Smooth muscle cell of the brain vasculature (primary cell): ENCODE data around the gene RNF208.

ENCODE experiments used
- DNase-seq: peaks from one replicate; pipeline ENCODE4 v3.0.0-alpha.2; 2012; ENCODE audit warnings: low read depth, low spot score

The RNF208 gene

DNA sequence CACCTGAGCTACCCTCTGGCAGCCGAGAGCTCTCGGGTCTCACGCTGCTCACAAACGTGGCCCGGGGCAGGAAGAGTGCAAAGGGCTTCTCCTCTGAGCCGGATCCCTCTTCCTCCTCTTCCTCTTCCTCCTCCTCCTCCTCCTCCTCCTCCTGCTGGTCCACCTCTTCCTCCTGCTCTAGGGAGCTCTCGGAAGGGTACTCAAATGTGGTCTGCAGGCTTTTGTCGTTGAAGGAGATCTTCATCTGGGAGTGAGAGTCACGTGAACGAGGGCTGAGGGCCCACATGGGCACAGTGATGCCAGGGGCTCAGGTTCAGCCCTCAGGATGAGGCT, 29.6 kb downstream of the RNF208 start:
- no peak for DNase-seq

DNA sequence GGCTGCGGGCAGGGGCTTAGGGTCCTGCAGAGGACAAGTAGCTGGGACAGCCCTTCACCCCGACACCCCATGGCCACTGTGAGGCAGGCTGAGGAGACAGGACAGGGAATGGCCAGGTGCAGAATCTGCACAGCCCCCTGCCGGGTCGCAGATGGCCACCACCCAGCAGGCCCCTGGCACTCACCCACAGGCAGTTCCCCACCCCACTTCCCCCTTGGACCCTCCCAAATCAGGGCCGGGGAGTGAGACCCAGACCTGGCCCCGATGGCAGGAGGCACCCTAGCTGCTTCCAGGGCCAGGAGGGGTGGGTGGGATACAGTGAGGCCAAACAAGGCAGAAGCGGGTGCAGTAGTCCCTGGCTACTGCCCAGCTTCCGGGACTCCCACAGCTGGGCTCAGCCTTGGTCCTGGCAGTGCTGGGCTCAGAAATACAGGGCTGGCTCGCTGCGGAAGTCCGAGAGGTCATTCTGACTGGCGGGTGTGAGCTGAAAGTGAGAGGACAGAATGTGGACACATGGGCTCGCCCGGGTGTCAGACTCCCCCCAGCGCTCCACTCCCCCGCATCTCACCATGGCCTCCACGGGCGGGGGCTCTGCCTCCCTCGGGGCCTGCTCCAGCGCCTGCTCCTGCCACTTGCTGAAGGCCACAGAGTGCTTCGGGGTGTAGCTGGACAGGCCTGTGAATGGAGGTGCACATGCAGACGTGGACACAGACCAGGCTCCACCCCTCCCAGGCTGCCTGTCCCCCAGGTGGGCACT, 30.2 kb downstream of the RNF208 start:
- DNase-seq, result no peak

DNA sequence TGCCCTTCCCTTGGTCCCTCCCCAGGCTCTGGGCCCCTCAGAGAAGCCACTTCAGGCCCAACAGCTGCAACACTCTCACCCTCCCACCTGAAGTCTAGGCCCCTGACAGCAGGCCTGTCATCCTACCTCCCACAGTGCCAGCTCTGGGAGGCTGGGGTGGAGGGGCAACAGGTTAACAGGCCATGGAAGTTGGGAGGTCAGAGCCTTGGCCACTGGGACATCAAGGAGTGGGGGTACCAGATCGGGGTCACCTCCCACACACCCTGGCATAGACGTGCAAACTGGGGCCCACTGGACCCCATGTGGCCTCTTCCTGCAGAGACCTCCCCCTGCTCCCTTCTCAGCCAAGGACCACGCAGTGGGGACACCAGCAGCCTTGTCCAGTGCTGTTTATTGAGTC, 30.8 kb downstream of the RNF208 start:
- DNase-seq, result no peak

DNA sequence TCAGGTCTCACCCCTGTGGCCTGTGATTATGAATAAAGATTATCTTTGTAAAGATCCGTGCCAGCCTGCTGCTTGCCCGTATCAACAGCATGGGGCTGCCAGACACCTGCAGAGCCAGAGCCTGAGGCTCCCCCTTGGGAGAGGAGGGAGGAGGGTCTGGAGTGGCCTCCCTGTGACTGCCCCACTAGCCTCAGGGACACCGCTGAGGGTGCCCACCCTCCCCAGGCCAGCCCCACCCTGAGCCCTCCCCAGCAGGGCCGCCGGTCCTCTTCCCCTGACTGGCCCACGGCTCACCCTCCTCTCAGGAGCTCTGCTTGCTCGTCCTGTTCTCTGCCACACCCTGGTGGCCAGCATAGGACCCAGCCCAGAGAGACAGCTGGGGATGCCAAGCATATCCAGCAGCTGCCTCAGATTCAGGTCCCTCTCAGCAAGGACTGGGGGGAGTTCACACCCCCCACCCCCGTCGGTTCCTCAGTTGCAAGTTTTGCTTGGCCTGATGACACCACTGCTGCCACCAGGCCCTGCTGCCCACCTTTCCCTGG, 31.7 kb downstream of the RNF208 start:
- DNase-seq, result no peak

DNA sequence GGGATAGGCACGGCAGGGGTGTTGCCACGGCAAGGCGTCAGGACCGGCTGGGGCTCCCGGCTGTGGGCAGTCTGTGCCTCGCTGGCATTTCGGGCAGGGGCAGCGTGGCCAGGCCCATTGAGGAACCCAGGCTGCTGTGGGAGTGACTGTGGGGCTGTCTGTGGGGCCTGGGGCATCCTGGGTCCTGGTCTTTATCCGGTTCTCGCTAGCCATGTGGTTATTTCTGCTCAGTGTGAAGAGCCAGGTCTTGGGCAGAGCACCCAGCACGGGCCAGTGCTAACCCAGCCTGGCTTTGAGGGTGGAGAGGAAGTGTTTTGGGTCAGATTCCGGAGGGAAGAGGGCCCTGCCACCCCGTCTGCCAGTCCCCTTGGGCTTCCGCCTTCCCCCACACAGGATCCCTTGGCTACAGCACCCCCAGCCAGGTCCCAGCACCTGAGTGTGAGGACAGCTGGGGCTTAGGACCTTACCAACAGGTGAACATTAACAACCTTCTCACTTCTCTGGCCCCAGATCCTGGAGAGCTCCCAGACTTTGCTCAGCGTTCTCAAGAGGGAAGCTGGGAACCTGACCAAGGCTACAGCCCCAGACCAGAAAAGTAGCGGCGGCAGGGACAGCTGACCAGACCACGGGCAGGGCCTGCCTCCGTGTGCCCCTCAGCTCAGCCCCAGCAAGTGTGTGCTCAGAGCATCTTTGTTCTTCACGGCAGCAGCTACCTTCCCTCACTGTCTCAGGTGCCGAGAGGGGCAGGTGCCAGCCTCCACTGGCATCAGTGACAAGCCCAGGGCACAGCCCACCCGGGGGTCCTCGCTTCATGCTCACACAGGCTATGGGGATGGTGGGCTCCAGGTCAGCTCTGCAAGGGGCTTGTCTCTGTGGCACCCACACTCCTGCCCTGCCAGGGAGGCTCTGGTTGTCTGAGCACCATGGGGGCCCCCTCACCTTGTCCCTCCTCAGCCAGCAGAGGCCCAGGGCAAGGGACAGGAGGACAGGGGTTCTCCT, 32.4 kb downstream of the RNF208 start:
- DNase-seq, result no peak

DNA sequence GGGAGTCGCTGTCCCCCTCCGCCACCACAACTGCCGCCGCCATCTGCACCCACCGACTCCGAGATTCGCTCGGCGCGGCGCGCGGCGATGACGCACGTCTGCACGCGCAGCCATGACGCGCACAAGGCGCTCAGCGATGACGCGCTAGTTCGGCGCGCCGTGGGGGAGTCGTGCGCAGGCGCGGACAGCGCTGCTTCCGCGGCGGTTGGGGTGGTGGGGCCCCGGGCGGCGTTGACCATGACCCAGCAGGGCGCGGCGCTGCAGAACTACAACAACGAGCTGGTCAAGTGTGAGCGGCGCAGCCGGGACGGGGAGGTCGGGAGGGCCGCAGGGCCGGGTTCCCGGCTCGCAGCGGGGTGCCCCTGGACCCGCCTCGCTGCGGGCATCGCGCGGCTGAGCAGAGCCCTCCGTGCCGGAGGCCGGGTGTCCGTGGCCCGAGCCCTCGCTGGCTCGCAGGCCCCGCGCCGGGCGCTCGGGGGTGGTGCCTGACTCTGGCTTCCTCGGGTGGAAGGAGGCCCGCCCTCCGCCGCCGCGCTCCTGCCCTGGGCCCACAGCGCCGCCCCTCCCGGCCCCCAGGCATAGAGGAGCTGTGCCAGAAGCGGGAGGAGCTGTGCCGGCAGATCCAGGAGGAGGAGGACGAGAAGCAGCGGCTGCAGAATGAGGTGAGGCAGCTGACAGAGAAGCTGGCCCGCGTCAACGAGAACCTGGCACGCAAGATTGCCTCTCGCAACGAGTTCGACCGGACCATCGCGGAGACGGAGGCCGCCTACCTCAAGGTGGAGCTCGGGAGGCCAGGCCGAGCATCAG, 33.3 kb downstream of the RNF208 start, which contains the start of the genes ANAPC2 and SSNA1:
ANAPC2 (minus strand) TSS at position 71 of the 807 bp plus-strand sequence; CDS start at position 43, 28 bp downstream.
SSNA1 (plus strand) TSS at position 187 of the 807 bp plus-strand sequence; CDS start at position 238, 51 bp downstream.
- peak; percentile 87 for DNase-seq

DNA sequence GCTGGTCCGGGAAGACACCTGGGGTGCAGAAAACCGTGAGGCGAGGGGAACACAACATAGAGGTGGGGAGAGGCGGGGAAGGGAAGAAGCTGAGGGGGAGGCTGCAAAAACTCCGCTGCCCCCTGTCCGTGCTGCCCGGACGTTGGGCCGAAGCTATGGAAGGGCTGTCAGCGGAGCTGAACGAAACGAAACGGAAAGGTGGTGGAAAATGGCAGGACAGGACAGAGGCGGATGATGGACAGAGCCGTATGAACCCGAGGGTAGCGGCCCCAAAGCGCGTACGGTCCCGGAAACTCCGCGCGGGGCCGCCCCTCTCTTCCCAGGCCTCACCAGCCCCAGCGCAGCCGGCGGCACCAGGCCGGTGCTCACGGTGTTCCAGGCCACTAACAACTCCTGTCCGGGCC, 34.0 kb downstream of the RNF208 start:
- DNase-seq, result no peak

DNA sequence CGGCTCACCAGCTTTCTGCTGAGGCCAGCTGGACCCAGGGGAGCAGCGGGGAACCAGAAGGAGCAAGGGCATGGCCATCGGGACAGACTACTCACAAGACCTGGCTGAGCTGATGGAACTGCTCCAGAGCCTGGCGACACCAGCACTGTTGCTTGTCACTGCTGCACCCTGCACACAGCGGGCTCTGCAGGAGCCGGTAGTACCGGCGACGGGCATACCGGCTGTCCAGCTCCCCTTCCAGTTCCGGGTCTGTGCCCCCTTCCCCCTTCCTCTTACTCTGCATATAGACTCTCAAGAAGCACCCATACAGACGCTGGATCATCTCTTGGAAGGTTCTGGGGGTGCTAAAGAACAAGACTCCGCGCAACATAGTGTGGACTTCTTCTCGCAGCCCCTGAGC, 34.7 kb downstream of the RNF208 start:
- DNase-seq, result no peak

DNA sequence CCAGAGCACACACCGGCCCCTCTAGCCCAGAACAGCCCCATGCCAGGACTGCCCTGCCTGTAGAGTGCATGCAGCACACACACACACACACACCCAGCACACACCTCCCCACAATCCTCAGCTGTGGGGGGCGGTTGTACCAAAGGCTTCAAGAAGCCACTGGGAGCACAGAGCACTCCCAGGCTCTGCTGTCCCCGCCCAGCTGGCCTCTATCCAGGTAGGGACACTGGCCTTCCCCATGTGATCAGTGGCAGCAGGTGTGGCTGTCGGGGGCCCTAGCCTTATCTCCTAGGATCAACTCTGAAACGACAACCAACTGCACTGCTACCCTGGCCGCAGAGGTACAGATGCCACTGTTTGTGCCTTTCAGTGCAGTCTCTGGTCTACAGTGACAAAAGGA, 35.7 kb downstream of the RNF208 start:
- no peak for DNase-seq

DNA sequence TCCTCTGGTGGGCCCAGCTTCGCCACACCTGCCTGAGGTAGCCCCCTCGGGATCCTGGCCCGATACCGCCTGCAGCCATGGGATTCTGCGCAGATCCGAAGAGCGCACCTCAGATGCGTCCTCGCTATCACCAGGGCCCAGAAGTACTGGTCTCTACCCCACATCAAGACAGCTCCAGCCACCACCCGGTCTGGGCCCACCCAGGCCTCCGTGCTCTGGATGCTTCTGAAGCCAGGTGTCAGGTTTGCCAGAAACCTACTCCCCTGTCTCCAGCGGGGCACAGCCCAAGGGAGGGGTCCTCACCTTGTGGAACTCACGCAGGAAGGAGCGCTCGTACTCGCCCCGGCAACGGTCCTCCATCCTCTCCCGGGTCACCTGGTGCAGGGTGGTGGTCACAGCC, 36.1 kb downstream of the RNF208 start:
- no peak for DNase-seq

DNA sequence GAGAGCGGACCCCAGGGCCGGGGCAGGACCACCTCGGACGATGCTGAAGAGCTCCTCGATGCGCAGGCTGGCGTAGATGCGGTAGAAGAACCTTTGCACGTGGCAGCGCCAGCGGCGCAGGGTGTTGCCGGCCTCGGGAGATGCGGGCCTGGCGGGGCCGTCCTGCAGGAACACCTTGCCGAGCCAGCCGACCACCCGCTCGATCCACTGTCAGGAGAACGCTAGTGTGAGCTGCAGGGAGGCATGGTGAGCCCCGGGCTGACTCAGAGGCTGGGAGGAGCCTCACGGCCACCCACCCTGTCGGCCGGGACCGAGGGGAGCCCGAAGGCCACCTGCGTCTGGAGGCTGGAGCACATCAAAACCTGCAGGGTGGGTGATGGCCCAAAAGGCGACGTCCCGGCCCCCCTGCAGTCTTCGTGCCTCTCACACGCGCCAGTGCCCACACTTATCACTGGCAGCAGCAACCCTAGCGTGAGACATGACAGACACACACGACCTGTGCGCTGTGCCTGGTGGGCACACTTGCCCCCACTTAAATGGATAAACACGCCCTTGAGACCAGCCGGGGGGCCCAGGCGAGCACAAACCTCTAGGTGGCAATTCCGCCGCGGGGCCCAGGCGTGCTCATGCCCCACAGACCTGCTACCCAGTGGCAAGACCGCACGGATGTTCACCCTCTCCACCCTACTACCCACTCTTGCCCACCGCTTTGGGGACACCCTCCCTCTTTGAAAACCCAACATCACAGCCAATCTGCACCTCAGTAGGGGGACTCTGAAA, 37.0 kb downstream of the RNF208 start:
- no peak for DNase-seq

DNA sequence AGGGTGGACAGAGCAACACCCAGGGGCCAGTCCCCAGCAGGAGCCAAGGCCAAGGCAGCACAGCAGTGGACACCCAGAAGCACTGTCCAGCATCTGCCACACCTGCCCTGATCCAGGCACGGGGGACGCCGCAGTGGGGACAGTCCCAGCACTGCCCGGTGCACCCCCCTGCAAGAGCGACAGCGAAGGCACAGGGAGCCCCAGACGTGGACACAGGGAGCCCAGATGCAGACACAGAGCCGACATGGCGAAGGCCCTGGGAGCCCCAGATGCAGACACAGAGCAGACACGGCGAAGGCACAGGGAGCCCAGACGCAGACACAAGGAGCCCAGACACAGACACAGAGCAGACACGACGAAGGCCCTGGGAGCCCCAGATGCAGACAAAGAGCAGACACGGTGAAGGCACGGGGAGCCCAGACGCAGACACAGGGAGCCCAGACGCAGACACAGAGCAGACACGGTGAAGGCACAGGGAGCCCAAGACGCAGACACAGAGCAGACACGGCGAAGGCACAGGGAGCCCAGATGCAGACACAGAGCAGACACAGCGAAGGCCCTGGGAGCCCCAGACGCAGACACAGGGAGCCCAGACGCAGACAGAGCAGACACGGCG, 38.0 kb downstream of the RNF208 start:
- DNase-seq, result no peak

DNA sequence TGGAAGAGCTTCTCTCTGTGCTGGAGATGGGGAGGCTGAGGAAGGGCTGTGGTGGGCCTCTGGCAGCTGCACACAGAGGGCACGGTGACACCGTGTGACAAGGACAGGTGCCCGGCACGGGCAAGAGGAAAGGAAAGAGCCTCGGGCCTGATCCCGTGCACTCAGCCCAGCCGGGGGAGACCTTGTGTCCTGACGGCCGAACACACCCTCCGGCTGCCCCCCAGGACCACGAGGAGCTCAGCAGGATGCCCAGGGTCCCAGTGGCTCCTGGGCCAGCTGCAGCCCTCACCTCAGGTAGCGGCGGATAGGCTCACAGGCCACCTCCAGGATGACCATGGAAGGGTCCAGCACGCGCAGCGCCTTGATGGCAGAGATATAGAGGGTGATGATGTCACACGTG, 39.2 kb downstream of the RNF208 start:
- DNase-seq, result no peak

DNA sequence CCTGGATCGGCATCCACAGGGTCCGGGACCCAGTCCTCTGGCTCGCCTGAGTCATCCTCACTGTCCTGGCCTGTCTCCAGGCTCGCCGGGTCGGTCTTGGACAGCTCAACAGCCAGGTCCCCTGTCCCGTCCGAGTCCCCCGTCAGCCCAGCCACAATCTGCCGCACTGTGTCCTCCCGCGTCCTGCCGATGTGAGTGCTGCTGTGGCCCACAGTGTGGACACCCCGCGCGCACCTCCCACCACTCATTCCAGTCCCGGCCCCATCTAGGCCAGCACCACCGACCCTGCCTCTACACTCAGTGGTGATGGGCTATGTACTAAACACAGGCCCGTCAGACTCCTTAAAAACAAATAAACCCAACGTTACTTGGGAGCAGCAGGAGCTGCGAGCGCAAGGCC, 40.4 kb downstream of the RNF208 start:
- no peak for DNase-seq

DNA sequence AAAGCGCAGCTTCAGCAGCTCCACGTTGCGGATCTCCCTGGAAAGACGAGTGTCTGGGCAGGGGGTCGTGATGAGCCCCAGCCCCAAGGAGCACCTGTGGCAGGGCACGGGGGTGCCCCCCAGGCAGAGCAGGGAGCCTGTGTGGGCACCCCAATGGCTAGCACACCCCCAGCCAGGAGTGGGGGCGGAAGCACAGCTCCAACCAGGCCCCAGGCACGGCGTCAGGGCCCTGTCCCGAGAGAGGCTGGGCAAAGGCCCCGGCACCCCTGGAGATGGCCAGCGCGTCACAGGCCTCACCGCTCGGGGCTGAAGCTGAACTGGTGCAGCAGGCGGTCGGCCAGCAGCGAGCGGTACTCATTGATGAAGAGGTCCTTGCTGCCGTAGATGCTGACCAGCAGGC, 41.5 kb downstream of the RNF208 start:
- no peak for DNase-seq

DNA sequence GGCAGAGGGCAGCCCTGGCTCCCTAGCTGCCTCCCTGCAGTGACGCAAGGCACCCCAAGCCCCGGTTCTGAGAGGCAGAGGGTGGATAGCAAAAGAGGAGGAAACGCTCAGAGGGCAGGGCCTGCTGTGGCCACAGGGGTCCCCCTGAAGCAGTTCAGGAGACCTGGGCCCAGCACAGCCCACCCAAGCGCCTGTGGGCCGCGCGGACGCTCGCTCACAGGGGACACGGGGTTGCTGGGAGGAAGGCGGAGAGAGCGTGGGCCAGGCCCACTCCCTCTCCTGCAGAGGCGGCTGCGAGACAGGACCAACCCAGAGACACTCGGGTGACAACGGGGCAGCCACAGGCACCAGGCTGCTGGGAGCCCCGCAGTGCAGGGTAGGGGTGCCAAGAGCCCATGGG, 42.3 kb downstream of the RNF208 start:
- no peak for DNase-seq

DNA sequence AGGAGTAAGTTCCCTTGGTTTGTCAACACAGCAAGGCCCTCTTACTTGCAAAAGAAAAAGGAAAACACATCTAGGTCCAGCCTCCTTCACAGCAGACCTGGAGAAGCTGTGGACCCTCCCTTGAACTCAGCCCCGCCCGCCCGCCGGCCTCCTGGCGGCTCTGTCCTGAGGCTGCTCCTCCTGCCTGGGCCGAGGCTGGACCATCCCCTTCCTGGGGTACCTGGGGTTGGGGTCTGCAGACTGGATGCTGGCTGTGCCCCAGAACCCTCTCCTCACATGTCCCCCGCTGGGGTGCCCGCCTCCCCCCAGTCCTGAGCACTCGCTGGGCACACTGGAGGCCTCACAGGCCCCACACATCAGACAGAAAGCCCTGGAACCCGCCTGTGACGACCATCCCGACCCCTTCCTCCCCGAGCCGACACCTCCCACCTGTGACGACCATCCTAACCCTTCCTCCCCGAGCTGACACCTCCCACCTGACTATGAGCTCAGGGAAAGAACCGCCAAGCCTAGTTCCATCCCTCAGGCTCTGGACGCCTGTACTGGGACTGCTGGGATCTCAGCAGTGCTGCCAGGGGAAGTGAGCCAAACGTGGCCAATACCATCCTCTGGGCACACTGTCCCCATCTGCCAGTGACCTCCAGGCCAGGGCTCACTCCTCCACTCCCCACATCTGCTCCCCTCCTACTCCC, 43.0 kb downstream of the RNF208 start:
- no peak for DNase-seq

DNA sequence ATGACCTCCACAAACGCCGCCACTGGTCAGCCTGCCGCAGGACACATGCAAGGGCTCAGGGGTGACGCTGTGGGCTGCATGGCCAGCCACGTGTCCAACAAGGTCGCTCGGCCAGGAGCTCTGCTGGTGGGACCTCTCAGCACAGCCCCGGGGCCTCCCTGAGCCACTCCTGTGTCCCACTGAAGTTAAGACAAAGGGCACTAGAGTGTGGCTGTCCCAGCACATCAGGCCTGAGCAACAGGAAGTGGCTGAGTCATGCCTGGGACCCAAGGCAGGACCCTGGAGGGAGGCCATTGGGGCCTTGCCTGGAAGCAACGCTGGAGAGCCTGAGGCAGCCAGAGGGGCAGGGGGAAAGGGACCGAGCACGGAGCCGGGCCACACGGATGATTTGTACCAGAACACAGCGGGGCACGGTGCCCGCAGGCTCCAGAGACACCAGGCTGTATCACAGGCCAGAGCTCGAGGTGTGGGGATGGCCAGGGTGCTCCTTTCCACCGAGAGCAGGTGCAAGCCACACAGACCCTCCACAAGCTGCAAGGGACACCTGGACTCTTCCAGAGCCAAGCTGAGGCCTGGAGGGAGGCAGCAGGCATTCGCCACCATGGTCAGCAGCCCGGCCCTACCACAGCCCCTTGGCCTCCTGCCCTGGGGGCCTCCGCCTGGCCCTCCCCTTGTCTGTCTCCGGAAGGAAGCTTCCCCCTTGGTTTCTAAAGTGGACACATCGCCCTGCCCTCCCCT, 43.7 kb downstream of the RNF208 start:
- DNase-seq, result no peak
